ENCODE measurements around the gene LDB1.

Gene LDB1

GRCh38 chr10:102152545-102152890 lies 32.4 kb upstream of the LDB1 start:
- Histone ChIP-seq H3K4ac (ENCODE audit: low read length) (no peak overlapping the region), H3K18ac (ENCODE audit: low read length) (peak overlapping the region; percentile 88), H3K4me2 (ENCODE audit: insufficient read depth, low read length, poor library complexity, severe bottlenecking) (peak overlapping the region; percentile 56), H3K79me1 (ENCODE audit: low read depth, low read length) (peaks cover 9% of the 10 kb centered on the region), H2AK5ac (ENCODE audit: low read depth, low read length) (peak overlapping the region; percentile 6), H3K27ac (replicated peaks; ENCODE audit: low read length) (peak overlapping the region; percentile 44), H2BK12ac (ENCODE audit: low read length) (no peak overlapping the region), H3K9ac (ENCODE audit: low read depth, low read length, poor library complexity) (peak overlapping the region; percentile 91), H3K4me3 (ENCODE audit: low read length in 2 of 2) (peak overlapping the region; percentile 93 to 96), H3K27me3 (ENCODE audit: control insufficient read depth in 3 of 3, insufficient read depth in 3 of 3, low read depth in 1 of 3, low read length in 3 of 3) (no peaks in the 10 kb centered on the region), H3K36me3 (replicated peaks in 1 of 2; ENCODE audit: control insufficient read depth in 2 of 2, insufficient read depth in 2 of 2, low read length in 2 of 2) (peaks cover 26 to 68% of the 10 kb centered on the region in 2 donors), H2AFZ (ENCODE audit: low read length) (peak overlapping the region; percentile 92), H2BK5ac (ENCODE audit: low read length) (peak overlapping the region; percentile 8), H3K14ac (ENCODE audit: low read length) (no peak overlapping the region), H4K8ac (ENCODE audit: low read depth, low read length) (no peak overlapping the region), H3K9me3 (replicated peaks in 1 of 2; ENCODE audit: control insufficient read depth in 2 of 2, insufficient read depth in 1 of 2, low read depth in 1 of 2, low read length in 2 of 2) (no peaks in the 10 kb centered on the region), H2BK15ac (ENCODE audit: low read length) (no peak overlapping the region), H3K23ac (ENCODE audit: low read depth, low read length, poor library complexity) (peak overlapping the region; percentile 25), H4K91ac (ENCODE audit: low read depth, low read length, poor library complexity) (peak overlapping the region; percentile 7), H3K4me1 (ENCODE audit: control insufficient read depth in 2 of 2, insufficient read depth in 1 of 2, low read depth in 1 of 2, low read length in 2 of 2) (peaks cover 9 to 11% of the 10 kb centered on the region in 2 donors), H2BK120ac (ENCODE audit: low read depth, low read length) (no peak overlapping the region)
- no CpG with 5 or more reads among the region's 19 CpGs for whole genome bisulfite sequencing, 2 donors (ENCODE audit: extremely low coverage in 2 of 2, insufficient read length in 2 of 2, insufficient replicate concordance in 1 of 2)
- no peak for DNase-seq (ENCODE audit: low spot score)

GRCh38 chr10:102151774-102152544 lies 31.8 kb upstream of the LDB1 start, which contains the start of gene NOLC1:
TSS of gene NOLC1 (plus strand) at chr10:102152389. CDS start at chr10:102152411, 22 bp downstream.
- H3K18ac ChIP-seq (ENCODE audit: low read length): peak within 1 kb of the TSS; percentile 88
- no peak within 1 kb of the TSS for H3K4ac ChIP-seq (ENCODE audit: low read length)
- H2BK5ac ChIP-seq (ENCODE audit: low read length): peak within 1 kb of the TSS; percentile 8
- H3K27ac ChIP-seq (replicated peaks; ENCODE audit: low read length): peak within 1 kb of the TSS; percentile 85
- peak; percentile 98 for DNase-seq (ENCODE audit: low spot score)
- H4K8ac ChIP-seq (ENCODE audit: low read depth, low read length): no peak within 1 kb of the TSS
- H3K4me3 ChIP-seq (ENCODE audit: low read length in 2 of 2): peak within 1 kb of the TSS; percentile 93 to 96
- H3K9ac ChIP-seq (ENCODE audit: low read depth, low read length, poor library complexity): peak within 1 kb of the TSS; percentile 91
- H3K27me3 ChIP-seq (ENCODE audit: control insufficient read depth in 3 of 3, insufficient read depth in 3 of 3, low read depth in 1 of 3, low read length in 3 of 3): no peaks in the 10 kb centered on the region
- no peaks in the 10 kb centered on the region for H3K9me3 ChIP-seq (replicated peaks in 1 of 2; ENCODE audit: control insufficient read depth in 2 of 2, insufficient read depth in 1 of 2, low read depth in 1 of 2, low read length in 2 of 2)
- H3K4me1 ChIP-seq (ENCODE audit: control insufficient read depth in 2 of 2, insufficient read depth in 1 of 2, low read depth in 1 of 2, low read length in 2 of 2): peaks cover 9 to 11% of the 10 kb centered on the region in 2 donors
- peak within 1 kb of the TSS; percentile 7 for H4K91ac ChIP-seq (ENCODE audit: low read depth, low read length, poor library complexity)
- H2AK5ac ChIP-seq (ENCODE audit: low read depth, low read length): peak within 1 kb of the TSS; percentile 6
- no peak within 1 kb of the TSS for H2BK15ac ChIP-seq (ENCODE audit: low read length)
- H2BK12ac ChIP-seq (ENCODE audit: low read length): no peak within 1 kb of the TSS
- H3K36me3 ChIP-seq (replicated peaks in 1 of 2; ENCODE audit: control insufficient read depth in 2 of 2, insufficient read depth in 2 of 2, low read length in 2 of 2): peaks cover 26 to 68% of the 10 kb centered on the region in 2 donors
- peak within 1 kb of the TSS; percentile 92 for H2AFZ ChIP-seq (ENCODE audit: low read length)
- H3K79me1 ChIP-seq (ENCODE audit: low read depth, low read length): peaks cover 7% of the 10 kb centered on the region
- H2BK120ac ChIP-seq (ENCODE audit: low read depth, low read length): no peak within 1 kb of the TSS
- peak within 1 kb of the TSS; percentile 25 for H3K23ac ChIP-seq (ENCODE audit: low read depth, low read length, poor library complexity)
- H3K14ac ChIP-seq (ENCODE audit: low read length): peak within 1 kb of the TSS; percentile 26
- WGBS, 2 donors (ENCODE audit: extremely low coverage in 2 of 2, insufficient read length in 2 of 2, insufficient replicate concordance in 1 of 2): no CpG with 5 or more reads among the region's 59 CpGs
- H3K4me2 ChIP-seq (ENCODE audit: insufficient read depth, low read length, poor library complexity, severe bottlenecking): peak within 1 kb of the TSS; percentile 56

GRCh38 chr10:102150970-102151773 lies 31.0 kb upstream of the LDB1 start:
- Histone ChIP-seq H3K4ac (ENCODE audit: low read length) (no peak overlapping the region), H3K4me2 (ENCODE audit: insufficient read depth, low read length, poor library complexity, severe bottlenecking) (peak overlapping the region; percentile 51), H3K79me1 (ENCODE audit: low read depth, low read length) (peaks cover 7% of the 10 kb centered on the region), H2AFZ (ENCODE audit: low read length) (peak overlapping the region; percentile 92), H4K8ac (ENCODE audit: low read depth, low read length) (no peak overlapping the region), H2BK5ac (ENCODE audit: low read length) (no peak overlapping the region), H2AK5ac (ENCODE audit: low read depth, low read length) (no peak overlapping the region), H3K4me3 (ENCODE audit: low read length in 2 of 2) (peak overlapping the region; percentile 31 to 93), H4K91ac (ENCODE audit: low read depth, low read length, poor library complexity) (no peak overlapping the region), H3K9ac (ENCODE audit: low read depth, low read length, poor library complexity) (no peak overlapping the region), H3K27ac (replicated peaks; ENCODE audit: low read length) (peak overlapping the region; percentile 85), H2BK120ac (ENCODE audit: low read depth, low read length) (no peak overlapping the region), H3K23ac (ENCODE audit: low read depth, low read length, poor library complexity) (no peak overlapping the region), H3K9me3 (replicated peaks in 1 of 2; ENCODE audit: control insufficient read depth in 2 of 2, insufficient read depth in 1 of 2, low read depth in 1 of 2, low read length in 2 of 2) (peaks cover 0 to under 1% of the 10 kb centered on the region in 2 donors), H3K14ac (ENCODE audit: low read length) (peak overlapping the region; percentile 26), H2BK12ac (ENCODE audit: low read length) (no peak overlapping the region), H3K18ac (ENCODE audit: low read length) (peak overlapping the region; percentile 34), H3K4me1 (ENCODE audit: control insufficient read depth in 2 of 2, insufficient read depth in 1 of 2, low read depth in 1 of 2, low read length in 2 of 2) (peaks cover 9 to 11% of the 10 kb centered on the region in 2 donors), H2BK15ac (ENCODE audit: low read length) (no peak overlapping the region), H3K27me3 (ENCODE audit: control insufficient read depth in 3 of 3, insufficient read depth in 3 of 3, low read depth in 1 of 3, low read length in 3 of 3) (no peaks in the 10 kb centered on the region), H3K36me3 (replicated peaks in 1 of 2; ENCODE audit: control insufficient read depth in 2 of 2, insufficient read depth in 2 of 2, low read length in 2 of 2) (peaks cover 31 to 68% of the 10 kb centered on the region in 2 donors)
- WGBS, 2 donors (ENCODE audit: extremely low coverage in 2 of 2, insufficient read length in 2 of 2, insufficient replicate concordance in 1 of 2): no CpG with 5 or more reads among the region's 3 CpGs
- no peak for DNase-seq (ENCODE audit: low spot score)

- Histone ChIP-seq H3K4me1 (ENCODE audit: control insufficient read depth in 2 of 2, insufficient read depth in 1 of 2, low read depth in 1 of 2, low read length in 2 of 2) (peaks cover 8 to 10% of the 10 kb centered on the region in 2 donors), H4K91ac (ENCODE audit: low read depth, low read length, poor library complexity) (no peak overlapping the region), H3K4ac (ENCODE audit: low read length) (no peak overlapping the region), H2BK120ac (ENCODE audit: low read depth, low read length) (no peak overlapping the region), H2BK5ac (ENCODE audit: low read length) (no peak overlapping the region), H2BK12ac (ENCODE audit: low read length) (no peak overlapping the region), H3K4me3 (ENCODE audit: low read length in 2 of 2) (no peak overlapping the region), H3K36me3 (replicated peaks in 1 of 2; ENCODE audit: control insufficient read depth in 2 of 2, insufficient read depth in 2 of 2, low read length in 2 of 2) (peaks cover 48 to 73% of the 10 kb centered on the region in 2 donors), H2AK5ac (ENCODE audit: low read depth, low read length) (no peak overlapping the region), H3K23ac (ENCODE audit: low read depth, low read length, poor library complexity) (peak overlapping the region; percentile 25), H4K8ac (ENCODE audit: low read depth, low read length) (no peak overlapping the region), H2AFZ (ENCODE audit: low read length) (no peak overlapping the region), H3K9ac (ENCODE audit: low read depth, low read length, poor library complexity) (no peak overlapping the region), H3K27me3 (ENCODE audit: control insufficient read depth in 3 of 3, insufficient read depth in 3 of 3, low read depth in 1 of 3, low read length in 3 of 3) (no peaks in the 10 kb centered on the region), H3K9me3 (replicated peaks in 1 of 2; ENCODE audit: control insufficient read depth in 2 of 2, insufficient read depth in 1 of 2, low read depth in 1 of 2, low read length in 2 of 2) (peaks cover 0 to 2% of the 10 kb centered on the region in 2 donors), H2BK15ac (ENCODE audit: low read length) (no peak overlapping the region), H3K4me2 (ENCODE audit: insufficient read depth, low read length, poor library complexity, severe bottlenecking) (no peak overlapping the region), H3K79me1 (ENCODE audit: low read depth, low read length) (peaks cover 4% of the 10 kb centered on the region), H3K27ac (replicated peaks; ENCODE audit: low read length) (no peak overlapping the region), H3K14ac (ENCODE audit: low read length) (no peak overlapping the region), H3K18ac (ENCODE audit: low read length) (no peak overlapping the region)
- 100% methylated on average over 5 of the region's 13 CpGs; no CpG with 5 or more reads in 1 of the 2 donors for WGBS, 2 donors (ENCODE audit: extremely low coverage in 2 of 2, insufficient read length in 2 of 2, insufficient replicate concordance in 1 of 2)
- DNase-seq (ENCODE audit: low spot score): no peak
These were observed 28.1 kb upstream of the LDB1 start for GRCh38 chr10:102148275-102148674.
